Tibial nerve (tissue), 4 donors: ENCODE data around the gene WASHC2A.
"Not testable (repeated sequence)": the region's sequence is repeated elsewhere in the genome, so short reads cannot be mapped to it uniquely, and the experiment has no call there.

Source experiments
- CTCF ChIP-seq, 5 experiments: fragments of 200-600 bp in 3 of 5; fragments of 450-650 bp in 2 of 5; sonication (generic) in 3 of 5; IDR thresholded peaks; one replicate each; pipeline ENCODE4 v1.5.1; 2016 to 2019; ENCODE audit warnings: antibody characterized with exemption in 5 of 5, mild to moderate bottlenecking in 3 of 5, moderate library complexity in 2 of 5
- EP300 ChIP-seq, 2 donors: sonication (generic); formaldehyde crosslinking; IDR thresholded peaks; one replicate each; pipeline ENCODE4 v1.6.1; 2017; ENCODE audit warnings: antibody characterized with exemption in 2 of 2, mild to moderate bottlenecking in 1 of 2
- POLR2A ChIP-seq, 2 donors: fragments of 450-650 bp; IDR thresholded peaks; one replicate each; pipeline ENCODE4 v1.6.1; 2017; ENCODE audit warnings: antibody characterized with exemption in 2 of 2, mild to moderate bottlenecking in 2 of 2, moderate library complexity in 2 of 2

- TF ChIP-seq CTCF, POLR2A, EP300 (IDR thresholded peaks at IDR 0.05): not testable (repeated sequence)
Measured at GRCh38 chr10:50061548-50061947, 6.2 kb upstream of the WASHC2A start.
